ENCODE data around the gene CYP4F3.

DNA sequence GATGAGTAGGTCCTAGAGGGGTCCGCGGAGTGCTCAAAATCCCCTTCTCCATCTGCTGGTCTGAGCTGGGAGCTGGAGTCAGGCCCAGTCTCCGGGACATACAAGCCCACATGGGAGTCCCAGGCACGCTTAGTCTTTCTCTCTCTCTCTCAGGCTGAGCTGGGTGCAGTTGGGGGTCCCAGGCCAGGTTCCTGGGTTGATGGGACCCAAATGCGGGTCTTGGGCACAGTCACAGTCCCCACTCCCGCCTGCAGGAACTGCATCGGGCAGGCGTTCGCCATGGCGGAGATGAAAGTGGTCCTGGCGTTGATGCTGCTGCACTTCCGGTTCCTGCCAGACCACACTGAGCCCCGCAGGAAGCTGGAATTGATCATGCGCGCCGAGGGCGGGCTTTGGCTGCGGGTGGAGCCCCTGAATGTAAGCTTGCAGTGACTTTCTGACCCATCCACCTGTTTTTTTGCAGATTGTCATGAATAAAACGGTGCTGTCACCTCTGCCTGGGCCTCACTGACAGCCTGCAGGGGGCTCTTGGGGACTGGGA, 56.0 kb downstream of the CYP4F3 start:
- TF ChIP-seq, protein P1, sequence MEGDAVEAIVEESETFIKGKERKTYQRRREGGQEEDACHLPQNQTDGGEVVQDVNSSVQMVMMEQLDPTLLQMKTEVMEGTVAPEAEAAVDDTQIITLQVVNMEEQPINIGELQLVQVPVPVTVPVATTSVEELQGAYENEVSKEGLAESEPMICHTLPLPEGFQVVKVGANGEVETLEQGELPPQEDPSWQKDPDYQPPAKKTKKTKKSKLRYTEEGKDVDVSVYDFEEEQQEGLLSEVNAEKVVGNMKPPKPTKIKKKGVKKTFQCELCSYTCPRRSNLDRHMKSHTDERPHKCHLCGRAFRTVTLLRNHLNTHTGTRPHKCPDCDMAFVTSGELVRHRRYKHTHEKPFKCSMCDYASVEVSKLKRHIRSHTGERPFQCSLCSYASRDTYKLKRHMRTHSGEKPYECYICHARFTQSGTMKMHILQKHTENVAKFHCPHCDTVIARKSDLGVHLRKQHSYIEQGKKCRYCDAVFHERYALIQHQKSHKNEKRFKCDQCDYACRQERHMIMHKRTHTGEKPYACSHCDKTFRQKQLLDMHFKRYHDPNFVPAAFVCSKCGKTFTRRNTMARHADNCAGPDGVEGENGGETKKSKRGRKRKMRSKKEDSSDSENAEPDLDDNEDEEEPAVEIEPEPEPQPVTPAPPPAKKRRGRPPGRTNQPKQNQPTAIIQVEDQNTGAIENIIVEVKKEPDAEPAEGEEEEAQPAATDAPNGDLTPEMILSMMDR (conservative IDR thresholded peaks at IDR 0.05; ENCODE audit: low read length) = no peak
- no peak for TF ChIP-seq EZH2phosphoT487 (IDR thresholded peaks at IDR 0.05; ENCODE audit: borderline replicate concordance, low read depth, low read length)

All from OCI-LY7 (cell line).